ENCODE data around the gene ADAMTSL1. TPM values are rescaled to one million over a fixed set of nuclear protein-coding genes. Genes with fewer than 3 reads are reported as not detected.

Gene ADAMTSL1
- total RNA-seq, 1 donor from 2014 or later = 1.6 TPM

DNA sequence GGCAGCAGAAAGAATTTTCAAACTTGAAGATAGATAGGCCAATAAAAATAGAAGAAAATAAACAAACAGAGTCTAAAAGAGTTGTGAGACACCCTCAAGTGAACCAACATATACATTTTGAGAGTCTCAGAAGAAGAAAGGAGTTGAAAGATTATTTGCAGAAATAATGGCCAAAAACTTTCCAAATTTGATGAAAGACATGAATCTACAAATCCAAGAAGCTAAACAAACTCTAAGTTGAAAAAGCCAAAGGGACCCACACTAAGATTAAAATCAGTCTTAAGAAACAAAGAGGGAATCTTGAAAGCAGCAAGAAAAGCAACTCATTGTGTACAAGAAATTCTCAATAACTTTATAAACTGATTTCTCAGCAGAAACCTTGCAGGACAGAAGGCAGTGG, 422.1 kb downstream of the ADAMTSL1 start:
- no peaks in the 10 kb centered on the region for H3K27me3 ChIP-seq (ENCODE audit: control insufficient read depth, insufficient read depth, low read length)
- DNase-seq (ENCODE audit: low read depth) (no peak), FAIRE-seq (no peak)
- TF ChIP-seq, protein P1, sequence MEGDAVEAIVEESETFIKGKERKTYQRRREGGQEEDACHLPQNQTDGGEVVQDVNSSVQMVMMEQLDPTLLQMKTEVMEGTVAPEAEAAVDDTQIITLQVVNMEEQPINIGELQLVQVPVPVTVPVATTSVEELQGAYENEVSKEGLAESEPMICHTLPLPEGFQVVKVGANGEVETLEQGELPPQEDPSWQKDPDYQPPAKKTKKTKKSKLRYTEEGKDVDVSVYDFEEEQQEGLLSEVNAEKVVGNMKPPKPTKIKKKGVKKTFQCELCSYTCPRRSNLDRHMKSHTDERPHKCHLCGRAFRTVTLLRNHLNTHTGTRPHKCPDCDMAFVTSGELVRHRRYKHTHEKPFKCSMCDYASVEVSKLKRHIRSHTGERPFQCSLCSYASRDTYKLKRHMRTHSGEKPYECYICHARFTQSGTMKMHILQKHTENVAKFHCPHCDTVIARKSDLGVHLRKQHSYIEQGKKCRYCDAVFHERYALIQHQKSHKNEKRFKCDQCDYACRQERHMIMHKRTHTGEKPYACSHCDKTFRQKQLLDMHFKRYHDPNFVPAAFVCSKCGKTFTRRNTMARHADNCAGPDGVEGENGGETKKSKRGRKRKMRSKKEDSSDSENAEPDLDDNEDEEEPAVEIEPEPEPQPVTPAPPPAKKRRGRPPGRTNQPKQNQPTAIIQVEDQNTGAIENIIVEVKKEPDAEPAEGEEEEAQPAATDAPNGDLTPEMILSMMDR (IDR thresholded peaks at IDR 0.05; ENCODE audit: insufficient read depth, low read length, severe bottlenecking) = no peak
- no peak overlapping the region for H3K4me3 ChIP-seq (ENCODE audit: low read depth, low read length)
- H3K36me3 ChIP-seq (ENCODE audit: control insufficient read depth, insufficient read depth, low read length) = no peaks in the 10 kb centered on the region

DNA sequence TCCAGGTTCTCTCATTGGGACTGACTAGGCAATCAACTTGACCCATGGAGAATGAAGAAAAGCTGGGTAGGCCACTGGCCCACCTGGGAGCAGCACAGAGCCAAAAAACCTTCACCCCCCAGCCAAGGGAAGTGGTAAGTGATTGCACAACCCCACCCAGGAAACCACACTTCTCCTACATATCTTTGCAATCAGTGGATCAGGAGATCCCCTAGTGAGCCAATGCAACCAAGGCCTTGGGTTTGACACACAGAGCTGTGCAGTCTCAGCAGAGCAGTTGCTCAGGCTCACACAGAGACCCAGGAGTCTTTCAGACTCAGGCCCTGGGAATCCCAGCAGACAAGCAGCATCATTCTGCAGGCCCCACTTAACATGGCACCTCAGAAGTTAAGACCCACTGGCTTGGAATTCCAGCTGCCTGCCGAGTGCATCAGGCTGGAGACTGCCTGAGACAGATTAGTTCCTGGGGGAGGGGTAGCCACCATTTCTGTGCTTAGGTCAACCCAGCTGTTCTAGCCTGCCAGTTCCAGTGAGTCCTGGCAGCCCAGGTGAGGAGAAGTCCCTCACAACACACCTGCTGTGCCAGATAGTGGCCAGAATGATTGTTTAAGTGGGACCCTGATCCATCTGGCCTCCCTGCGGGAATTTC, 422.7 kb downstream of the ADAMTSL1 start:
- DNase-seq (ENCODE audit: low read depth) (no peak), FAIRE-seq (peak; percentile 47)
- no peaks in the 10 kb centered on the region for H3K27me3 ChIP-seq (ENCODE audit: control insufficient read depth, insufficient read depth, low read length)
- TF ChIP-seq, protein P1 (IDR thresholded peaks at IDR 0.05; ENCODE audit: insufficient read depth, low read length, severe bottlenecking) = no peak
- no peaks in the 10 kb centered on the region for H3K36me3 ChIP-seq (ENCODE audit: control insufficient read depth, insufficient read depth, low read length)
- H3K4me3 ChIP-seq (ENCODE audit: low read depth, low read length) = no peak overlapping the region

DNA sequence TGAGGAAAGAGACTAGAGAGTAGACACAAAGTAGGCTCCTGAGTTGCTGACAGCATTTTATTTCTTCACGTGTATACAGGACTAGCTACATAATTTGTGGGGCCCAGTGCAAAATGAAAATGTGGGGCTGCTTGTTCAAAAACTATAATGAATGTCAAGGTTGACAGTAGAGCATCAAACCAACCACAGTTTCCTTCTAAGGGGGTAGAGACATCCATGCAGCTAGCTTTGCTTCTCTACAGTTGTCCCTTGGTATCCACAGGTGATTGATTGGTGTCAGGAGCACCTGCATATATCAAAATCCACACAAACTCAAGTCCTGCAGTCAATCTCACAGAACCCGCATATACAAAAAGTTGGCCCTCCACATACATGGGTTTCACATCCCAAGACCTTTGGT, 429.5 kb downstream of the ADAMTSL1 start:
- no peak for DNase-seq (ENCODE audit: low read depth)
- Histone ChIP-seq H3K36me3 (ENCODE audit: control insufficient read depth, insufficient read depth, low read length) (no peaks in the 10 kb centered on the region), H3K27me3 (ENCODE audit: control insufficient read depth, insufficient read depth, low read length) (no peaks in the 10 kb centered on the region), H3K4me3 (ENCODE audit: low read depth, low read length) (no peak overlapping the region)
- TF ChIP-seq, protein P1 (IDR thresholded peaks at IDR 0.05; ENCODE audit: insufficient read depth, low read length, severe bottlenecking) = no peak
- FAIRE-seq = no peak

DNA sequence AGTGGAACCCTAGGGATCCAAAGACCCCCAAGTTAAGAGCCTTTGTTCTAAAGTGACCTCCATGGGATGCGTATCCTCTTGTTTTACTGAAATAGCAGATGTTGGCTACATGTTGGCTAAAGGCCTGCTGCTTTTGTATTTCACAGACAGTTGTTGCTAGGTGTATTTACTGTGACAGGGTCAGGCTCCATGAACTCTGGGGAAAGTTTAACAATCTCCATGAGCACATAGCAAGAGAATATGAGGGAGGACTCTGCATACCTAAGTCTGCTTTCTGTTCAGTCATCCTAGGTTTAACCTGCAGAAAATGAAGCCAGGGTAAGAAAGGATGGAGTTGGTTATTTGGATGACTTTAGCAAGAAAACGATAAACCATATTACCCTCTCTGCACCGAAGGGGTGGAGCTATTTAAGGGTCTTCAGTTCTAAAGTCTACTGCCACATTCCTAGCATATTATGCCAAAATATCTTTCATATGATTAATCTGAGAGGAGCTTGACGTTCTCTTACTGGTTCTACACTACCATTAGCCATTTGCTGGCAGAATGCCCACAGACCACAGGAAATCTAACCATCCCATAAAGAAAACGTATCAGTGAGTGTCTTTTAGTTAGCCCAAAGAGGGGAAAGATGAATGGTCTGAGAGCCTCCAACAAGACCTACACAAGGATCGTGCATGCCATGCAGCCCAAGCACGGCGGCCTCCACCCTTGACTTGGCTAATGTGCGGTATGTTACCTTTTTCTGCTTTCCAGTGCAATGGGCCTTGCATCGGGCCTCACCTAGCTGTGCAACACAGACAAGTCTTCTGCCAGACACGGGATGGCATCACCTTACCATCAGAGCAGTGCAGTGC, 431.3 kb downstream of the ADAMTSL1 start:
- Histone ChIP-seq H3K27me3 (ENCODE audit: control insufficient read depth, insufficient read depth, low read length) (no peaks in the 10 kb centered on the region), H3K36me3 (ENCODE audit: control insufficient read depth, insufficient read depth, low read length) (no peaks in the 10 kb centered on the region), H3K4me3 (ENCODE audit: low read depth, low read length) (no peak overlapping the region)
- DNase-seq (ENCODE audit: low read depth) (no peak), FAIRE-seq (no peak)
- TF ChIP-seq, protein P1 (IDR thresholded peaks at IDR 0.05; ENCODE audit: insufficient read depth, low read length, severe bottlenecking) = no peak

DNA sequence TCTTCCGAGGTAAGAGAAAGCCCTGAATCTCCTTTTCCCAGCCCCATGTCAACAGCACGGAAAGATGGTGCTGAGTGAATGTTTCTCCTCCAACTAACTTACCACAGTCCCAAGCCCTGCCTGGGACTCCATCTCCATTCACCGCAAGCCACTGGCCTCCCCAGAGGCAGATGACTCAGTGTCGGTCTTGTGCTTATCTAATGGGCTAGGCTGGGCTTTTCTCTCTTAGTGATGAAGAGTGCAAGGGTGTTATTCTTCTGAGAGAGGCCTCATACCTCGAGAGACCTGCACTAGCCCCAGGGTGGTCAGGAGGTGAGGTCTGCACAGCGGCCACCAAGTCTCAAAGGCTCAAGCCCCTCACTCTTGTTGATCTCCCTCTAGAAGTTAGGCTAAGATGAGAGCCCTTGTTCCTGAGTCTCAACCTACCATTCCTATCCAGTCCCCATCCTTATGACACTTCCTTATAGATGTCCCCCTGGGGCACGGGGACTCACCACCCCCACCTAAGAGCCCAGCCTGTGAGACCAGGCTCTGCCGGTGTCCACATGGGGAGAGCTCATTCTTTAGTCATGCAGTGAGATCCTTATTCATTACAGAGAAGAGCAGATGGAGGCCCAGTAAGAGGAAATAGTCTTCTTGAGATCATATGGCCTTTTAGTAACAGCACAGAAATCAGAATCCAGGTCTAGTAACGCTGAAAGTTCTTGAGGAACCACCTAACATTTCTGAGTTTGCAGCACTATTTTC, 432.1 kb downstream of the ADAMTSL1 start:
- Histone ChIP-seq H3K36me3 (ENCODE audit: control insufficient read depth, insufficient read depth, low read length) (no peaks in the 10 kb centered on the region), H3K4me3 (ENCODE audit: low read depth, low read length) (no peak overlapping the region), H3K27me3 (ENCODE audit: control insufficient read depth, insufficient read depth, low read length) (no peaks in the 10 kb centered on the region)
- DNase-seq (ENCODE audit: low read depth) = no peak
- TF ChIP-seq, protein P1 (IDR thresholded peaks at IDR 0.05; ENCODE audit: insufficient read depth, low read length, severe bottlenecking) = no peak
- no peak for FAIRE-seq

All from bronchial epithelial cell (primary cell).